GM19328 (cell line): Measurements from ENCODE around the gene LSMEM2.
"Not testable (repeated sequence)": the region's sequence is repeated elsewhere in the genome, so short reads cannot be mapped to it uniquely, and the experiment has no call there.

ENCODE experiments used
- ATAC-seq: cut with Tn5 transposase; IDR thresholded peaks from one replicate; pipeline ENCODE4 v1.9.1; 2021; ENCODE audit warnings: mild to moderate bottlenecking, moderate library complexity; ENCODE audit not compliant: unreplicated experiment

The LSMEM2 gene

DNA sequence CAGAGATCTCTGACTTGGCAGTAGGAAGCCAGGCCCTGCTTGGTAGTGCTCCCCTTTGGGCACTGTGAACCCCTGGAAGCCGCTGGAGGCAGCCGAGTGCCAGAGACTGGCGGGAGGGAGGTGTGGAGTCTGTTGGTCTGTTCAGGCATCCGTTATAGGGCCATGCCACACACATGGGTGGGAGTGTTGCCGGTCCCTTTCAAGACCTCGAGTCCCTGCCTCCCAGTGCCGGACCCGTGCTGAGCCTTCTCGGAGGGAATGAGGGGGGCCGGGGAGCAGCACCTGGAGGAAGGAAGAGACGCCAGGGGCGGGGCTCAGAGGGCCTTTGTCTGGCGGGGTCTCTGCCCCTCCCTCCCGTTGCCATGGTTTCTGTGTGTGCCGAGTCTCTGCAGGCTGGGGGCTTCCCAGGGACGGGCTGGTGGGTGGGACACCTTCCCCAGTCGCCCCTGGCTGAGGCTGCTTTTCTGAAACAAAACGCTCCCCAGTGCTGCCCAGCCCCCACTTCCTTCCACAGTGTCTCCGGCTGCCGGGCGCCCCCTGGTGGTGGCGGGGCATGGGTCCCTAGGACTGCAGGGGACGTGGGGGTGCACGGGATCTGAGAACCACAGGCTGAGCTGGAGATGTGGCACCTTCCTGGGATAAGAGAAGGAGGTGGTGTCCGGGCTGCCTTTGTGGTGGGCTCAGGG lies 32.9 kb upstream of the LSMEM2 start:
- ATAC-seq, result peak; percentile 59

DNA sequence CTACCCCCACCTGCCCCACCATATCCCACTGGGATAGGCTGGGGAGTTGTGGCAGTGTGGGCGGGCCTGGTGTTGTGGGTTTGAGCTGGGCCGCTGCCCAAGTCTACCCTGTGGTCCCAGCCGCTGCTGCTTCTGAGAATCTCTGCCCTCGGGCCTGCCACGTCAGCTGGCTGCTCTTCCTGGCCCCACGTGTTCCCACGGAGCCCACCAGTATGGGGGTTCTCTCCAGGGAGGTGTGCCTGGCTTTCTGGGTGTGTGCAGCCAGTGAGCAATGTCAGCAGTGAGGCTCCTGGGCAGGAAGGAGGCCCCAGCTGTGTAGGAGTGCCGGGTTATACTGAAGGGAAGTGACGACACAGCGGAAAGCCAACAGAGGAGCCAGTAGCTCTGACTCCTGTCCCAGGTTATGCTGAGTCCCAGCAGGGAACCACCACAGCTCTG lies 32.4 kb upstream of the LSMEM2 start:
- ATAC-seq, result peak; percentile 45

DNA sequence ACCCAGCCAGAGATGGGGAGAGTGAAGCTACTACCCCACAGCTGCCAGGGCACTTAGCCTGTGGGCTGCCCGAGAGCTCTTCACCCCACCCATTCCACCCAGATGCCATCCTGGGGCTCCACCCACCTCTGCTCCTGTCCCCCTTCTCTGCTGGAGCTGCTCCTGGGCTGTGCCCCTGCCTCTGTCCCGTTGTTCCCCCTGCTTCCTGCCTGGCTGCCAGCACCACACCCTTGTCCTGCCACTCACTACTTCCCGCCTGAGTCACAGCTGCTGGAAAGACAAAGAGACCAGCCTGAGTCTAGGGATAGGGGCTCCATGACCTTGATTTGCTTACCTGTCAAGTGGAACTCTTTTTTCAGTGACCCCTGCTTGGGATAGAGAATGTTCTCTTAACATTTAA lies 30.5 kb upstream of the LSMEM2 start:
- no peak for ATAC-seq

DNA sequence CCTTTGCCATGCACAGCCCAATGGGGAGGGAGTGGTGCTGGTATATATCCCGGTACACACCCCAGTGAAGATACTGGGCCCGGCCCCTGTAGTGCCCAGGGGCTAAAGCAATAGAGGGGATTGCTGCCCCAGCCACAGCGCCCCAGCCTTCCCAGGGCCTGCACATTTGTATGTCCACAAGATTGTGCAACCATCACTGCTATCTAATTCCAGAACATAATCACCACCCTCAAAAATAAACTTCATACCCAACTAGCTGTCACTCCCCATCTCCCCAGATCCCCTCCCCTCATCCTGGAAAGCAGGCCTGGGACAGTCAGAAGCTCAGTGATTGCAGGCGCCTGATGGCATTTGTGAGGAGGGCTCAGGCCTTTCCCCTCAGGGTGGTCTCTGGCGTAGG lies 29.4 kb upstream of the LSMEM2 start:
- ATAC-seq, result no peak

DNA sequence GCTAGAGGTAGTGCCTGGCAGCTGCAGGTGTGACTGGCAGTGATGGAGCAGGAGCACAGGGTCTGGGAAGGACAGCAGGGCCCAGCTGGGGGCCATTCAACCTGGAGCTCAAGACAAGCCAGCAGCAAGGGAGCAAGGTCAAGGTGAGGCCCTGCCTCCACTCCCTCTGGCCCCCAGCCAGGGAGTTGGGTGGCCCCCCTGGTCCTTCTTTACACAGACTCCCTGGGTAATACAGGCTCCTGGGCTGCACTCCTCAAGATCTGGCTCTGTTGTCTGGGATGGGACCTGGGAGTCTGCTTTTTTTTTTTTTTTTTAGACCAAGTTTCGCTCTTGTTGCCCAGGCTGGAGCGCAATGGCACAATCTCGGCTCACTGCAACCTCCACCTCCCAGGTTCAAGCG lies 28.4 kb upstream of the LSMEM2 start:
- no peak for ATAC-seq

- no peak for ATAC-seq
Measured at GRCh38 chr3:50251220-50251619, 27.7 kb upstream of the LSMEM2 start.

DNA sequence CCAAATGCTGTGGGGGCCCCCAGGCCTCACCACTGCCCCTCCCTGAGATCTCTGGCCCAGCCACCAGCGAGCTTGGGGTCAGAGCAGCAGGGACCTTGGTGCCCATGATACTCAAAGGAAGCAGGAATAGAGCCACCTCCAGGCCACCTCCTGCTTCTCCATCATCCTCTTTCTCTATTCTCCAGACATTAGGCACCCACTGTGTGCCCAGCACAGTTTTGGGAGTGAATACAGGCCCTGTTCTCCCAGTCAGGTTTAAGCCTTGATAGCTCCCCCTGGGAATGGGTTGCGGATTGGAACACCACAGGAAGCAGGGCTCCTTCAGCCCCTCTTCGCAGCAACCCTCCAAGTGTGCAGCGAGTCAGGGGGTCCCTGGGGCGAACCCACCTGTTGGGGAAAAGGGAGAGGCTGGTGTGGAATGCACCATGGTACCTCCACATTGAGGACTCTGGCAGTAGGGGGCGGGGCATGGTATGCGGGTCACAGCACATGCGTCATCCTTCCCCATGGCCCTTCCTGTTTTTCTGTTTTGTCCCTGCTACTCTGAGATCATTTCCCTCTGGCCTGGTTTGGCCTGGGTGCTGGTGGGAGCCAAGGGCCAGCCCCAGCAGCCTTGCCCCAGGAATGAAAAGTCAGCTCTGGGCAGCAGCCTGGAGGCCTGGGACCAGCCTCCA lies 24.2 kb upstream of the LSMEM2 start:
- ATAC-seq, result no peak

- ATAC-seq, result no peak
Measured at GRCh38 chr3:50255251-50255615, 23.7 kb upstream of the LSMEM2 start.

DNA sequence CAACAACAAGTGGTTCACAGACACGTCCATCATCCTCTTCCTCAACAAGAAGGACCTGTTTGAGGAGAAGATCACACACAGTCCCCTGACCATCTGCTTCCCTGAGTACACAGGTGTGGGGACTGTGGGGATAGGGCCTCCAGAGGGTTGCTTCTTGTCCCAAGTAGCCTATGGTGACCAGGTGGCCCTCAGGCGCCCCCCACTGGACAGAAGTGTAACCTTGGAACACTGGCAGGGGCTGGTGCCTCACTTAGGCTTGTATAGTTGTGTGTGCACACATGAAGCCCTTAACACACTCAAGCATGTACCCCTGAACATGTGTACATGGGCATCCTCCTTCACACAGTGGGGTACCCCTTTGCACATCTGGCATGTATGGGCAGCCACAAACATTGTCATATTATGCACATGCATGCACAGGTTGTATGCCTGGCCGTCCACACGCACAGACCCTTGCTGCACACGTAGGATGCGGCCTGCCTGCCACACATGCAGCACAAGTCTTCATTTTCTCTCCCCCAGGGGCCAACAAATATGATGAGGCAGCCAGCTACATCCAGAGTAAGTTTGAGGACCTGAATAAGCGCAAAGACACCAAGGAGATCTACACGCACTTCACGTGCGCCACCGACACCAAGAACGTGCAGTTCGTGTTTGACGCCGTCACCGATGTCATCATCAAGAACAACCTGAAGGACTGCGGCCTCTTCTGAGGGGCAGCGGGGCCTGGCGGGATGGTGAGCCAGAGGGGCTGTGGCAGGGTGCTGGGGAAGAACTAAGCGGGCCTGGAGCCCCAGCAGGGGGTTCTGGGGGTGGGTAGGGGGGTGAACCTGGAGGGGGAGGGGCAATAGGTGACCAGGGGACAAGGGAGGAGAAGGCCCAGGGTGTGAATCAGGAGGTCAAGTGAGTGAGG lies 21.7 kb upstream of the LSMEM2 start:
- ATAC-seq, result no peak

- ATAC-seq, result no peak
Measured at GRCh38 chr3:50258029-50258680, 20.7 kb upstream of the LSMEM2 start.

DNA sequence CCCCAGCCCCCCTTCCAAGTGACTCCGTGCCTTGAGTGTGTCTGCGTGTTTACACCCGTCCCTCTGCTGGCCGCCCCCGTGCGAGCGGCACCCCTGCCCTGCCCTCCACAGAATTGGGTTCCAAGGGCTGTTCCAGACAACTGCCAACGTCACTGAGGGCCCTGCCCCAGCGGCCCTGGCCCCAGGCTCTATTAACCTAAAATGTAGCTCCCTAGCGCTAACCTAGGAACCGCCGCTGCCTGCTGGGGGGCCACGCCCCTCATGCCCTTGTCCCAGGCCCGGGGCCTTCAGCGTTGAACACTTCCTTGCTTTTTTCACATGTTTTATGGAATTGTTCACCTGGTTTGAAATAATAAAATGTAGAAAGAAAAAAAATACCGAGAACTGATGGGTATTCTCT lies 19.9 kb upstream of the LSMEM2 start:
- ATAC-seq, result no peak

DNA sequence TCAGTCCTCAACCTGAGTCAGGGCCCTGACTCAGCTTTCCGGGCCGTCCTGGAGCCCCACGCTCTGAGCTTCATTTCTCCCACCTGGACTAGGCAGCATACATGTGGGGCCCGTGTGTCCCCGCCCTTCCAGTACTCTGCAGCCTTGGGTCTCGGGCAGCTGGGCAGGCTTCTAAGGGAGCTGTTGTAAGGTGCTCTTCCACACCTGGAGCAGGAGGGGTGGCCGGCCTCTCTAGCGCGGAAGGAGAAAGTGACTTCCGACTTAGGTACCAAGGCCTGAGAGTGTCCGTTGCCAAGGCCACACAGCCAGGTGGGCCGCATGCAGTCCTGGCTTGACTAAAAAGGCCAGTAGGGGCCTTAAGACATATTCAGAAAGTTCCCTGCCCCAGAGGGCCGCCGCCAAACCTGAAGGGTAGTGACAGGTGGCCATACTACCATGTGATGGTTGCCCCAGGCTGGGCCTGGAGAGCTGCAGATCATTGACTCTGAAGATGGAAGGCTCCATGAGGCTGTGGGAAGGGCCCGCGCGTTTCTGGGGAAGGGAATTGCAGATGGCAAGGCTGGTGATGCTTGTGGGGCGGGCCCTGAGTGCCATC lies 19.4 kb upstream of the LSMEM2 start:
- ATAC-seq, result peak; percentile 10

DNA sequence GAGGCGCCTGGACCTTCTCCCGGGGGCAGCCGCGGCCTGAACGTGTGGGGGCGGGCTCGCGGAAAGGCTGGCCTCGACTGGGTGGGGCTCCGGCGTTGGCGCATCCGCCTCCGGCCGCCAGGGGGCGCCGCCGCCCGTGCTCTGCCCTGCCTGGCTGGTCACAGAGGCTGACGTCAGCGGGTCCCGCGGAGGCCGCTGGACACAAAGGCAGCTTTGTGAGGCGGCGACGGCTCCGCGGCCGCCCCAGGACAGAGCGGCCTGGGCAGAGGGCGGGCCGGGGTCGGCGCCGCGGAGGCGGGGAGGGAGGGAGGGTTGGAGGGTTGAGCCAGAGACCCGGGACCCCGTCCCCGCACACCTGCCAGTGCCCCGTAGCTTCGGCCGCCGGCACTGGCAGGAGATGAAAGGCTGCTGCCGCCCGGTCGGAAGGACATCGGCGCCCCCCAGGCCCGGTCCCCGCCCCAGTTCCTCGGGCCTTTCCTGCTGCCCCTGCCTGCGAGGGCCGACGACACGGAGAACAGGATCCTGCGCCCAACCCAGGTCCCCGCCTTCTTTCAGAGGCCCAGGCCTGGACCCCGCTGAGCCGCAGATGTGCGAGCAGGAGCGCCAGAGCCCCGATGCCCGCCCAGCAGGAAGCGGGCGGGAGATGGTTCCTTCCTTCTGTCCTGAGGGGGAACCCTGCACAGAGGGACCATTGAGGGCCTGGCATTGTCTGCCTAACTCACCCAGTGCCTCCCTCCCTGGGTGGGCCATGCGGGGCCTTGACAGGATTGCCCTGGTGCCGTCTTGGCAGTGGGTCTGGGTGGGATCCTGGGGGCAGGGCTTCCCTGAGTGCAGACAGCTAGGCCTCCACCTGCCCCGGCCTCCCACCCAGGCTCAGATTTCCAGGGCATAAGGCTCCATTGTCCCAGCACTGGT lies 18.6 kb upstream of the LSMEM2 start:
- peak; percentile 82 for ATAC-seq

- no peak for ATAC-seq
Measured at GRCh38 chr3:50260942-50261441, 17.9 kb upstream of the LSMEM2 start.

- ATAC-seq, result no peak
Measured at GRCh38 chr3:50261505-50261904, 17.4 kb upstream of the LSMEM2 start.

- ATAC-seq, result not testable (repeated sequence)
Measured at GRCh38 chr3:50262200-50262599, 16.7 kb upstream of the LSMEM2 start.

DNA sequence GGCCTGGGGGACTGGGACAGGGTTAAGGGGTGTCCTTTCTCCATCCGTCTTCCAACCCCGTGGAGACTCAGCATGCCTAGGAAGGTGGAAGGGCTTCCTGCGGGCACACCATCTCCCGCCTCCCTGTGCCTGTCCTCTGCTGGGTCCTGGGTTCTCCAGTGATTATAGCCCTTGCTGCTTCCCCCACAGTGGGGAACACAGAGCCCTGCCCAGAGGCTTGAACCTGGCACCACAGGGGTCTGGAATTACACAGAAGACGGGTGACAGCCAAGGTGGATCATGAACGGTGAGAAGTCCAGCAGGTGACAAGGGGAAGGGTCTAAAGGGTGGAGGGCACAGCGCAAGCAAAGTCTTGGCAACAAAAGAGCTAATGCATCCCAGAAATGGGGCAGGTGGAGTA lies 16.1 kb upstream of the LSMEM2 start:
- ATAC-seq, result no peak

DNA sequence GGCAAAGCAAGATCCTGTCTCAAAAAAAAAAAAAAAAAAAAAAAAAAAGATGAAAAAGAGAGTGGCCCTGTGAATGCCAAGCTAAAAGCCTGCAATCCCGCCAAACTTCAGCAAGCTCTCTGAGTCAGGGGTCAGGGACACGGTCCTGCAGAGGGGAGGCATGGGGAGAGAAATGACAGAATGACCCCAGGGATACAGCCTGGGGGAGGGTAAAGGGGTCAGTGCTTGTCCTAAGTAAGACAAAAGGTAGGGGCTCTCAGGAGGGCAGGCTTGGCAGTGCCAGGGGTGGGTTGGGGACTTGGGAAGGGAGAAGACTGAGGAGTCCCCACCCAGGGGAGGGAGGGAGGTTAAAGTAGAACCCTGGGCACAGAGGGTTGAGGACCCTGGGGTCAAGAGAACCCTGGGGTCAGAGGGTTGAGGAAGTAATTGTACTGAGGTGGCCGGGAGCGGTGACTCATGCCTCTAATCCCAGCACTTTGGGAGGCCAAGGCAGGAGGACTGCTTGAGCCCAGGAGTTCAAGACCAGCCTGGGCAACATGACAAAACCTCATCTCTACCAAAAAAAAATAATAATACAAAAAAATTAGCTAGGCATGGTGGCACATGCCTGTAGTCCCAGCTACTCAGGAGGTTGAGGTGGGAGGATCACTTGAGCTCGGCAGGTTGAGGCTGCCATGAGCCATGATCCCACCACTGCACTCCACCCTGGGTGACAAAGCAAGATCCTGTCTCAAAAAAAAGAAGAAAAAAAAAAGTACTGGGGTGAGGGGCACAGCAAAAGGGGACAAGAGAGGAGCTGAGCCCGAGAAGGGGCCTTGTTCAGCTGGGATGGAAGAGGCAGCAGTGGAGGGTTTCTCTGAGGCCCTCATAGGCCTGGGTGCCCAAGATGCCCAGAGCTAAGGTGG lies 15.2 kb upstream of the LSMEM2 start:
- ATAC-seq, result no peak
